Tibial nerve (tissue), 3 donors: ENCODE results near the gene ASAP3.

Source experiments
- POLR2A ChIP-seq, 2 donors: fragments of 450-650 bp; IDR thresholded peaks; one replicate each; pipeline ENCODE4 v1.6.1; 2017; ENCODE audit warnings: antibody characterized with exemption in 2 of 2, mild to moderate bottlenecking in 2 of 2, moderate library complexity in 2 of 2
- TF ChIP-seq, protein P1 (sequence below), 5 experiments: fragments of 200-600 bp in 3 of 5; fragments of 450-650 bp in 2 of 5; sonication (generic) in 3 of 5; IDR thresholded peaks; one replicate each; pipeline ENCODE4 v1.5.1; 2016 to 2019; ENCODE audit warnings: antibody characterized with exemption in 5 of 5, mild to moderate bottlenecking in 3 of 5, moderate library complexity in 2 of 5

DNA sequence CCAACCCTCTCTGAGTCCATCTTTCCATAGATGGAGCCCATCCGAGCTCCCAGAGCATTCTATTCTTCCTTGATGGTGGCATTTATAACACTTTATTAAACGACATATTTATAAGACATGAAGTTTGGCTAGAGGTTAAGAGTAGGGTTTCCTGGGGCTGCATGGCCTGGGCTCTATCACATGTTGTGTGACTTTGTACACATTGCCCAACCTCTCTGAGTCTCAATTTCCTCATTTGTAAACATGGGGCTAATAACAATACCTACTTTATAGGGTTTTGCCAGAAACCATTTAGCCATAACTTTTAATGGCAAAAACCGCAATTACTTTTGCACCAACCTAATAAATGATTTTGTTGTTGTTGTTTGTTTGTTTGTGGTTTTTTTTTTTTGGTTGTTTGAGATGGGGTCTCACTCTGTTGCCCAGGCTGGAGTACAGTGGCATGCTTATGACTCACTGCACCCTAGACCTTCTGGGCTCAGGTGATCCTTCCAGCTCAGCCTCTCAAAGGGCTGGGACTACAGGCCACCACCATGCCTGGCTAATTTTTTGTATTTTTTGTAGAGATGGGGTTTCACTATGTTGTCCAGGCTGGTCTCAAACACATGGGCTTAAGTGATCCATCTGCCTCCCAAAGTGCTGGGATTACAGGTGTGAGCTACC is 13.9 kb upstream of the ASAP3 start:
- TF ChIP-seq, protein P1, sequence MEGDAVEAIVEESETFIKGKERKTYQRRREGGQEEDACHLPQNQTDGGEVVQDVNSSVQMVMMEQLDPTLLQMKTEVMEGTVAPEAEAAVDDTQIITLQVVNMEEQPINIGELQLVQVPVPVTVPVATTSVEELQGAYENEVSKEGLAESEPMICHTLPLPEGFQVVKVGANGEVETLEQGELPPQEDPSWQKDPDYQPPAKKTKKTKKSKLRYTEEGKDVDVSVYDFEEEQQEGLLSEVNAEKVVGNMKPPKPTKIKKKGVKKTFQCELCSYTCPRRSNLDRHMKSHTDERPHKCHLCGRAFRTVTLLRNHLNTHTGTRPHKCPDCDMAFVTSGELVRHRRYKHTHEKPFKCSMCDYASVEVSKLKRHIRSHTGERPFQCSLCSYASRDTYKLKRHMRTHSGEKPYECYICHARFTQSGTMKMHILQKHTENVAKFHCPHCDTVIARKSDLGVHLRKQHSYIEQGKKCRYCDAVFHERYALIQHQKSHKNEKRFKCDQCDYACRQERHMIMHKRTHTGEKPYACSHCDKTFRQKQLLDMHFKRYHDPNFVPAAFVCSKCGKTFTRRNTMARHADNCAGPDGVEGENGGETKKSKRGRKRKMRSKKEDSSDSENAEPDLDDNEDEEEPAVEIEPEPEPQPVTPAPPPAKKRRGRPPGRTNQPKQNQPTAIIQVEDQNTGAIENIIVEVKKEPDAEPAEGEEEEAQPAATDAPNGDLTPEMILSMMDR (IDR thresholded peaks at IDR 0.05) = no peak
- no peak for TF ChIP-seq POLR2A (IDR thresholded peaks at IDR 0.05)
